Fibroblast of skin of right biceps (primary cell): ENCODE measurements around the gene MED22.
"Not testable (repeated sequence)": the region's sequence is repeated elsewhere in the genome, so short reads cannot be mapped to it uniquely, and the experiment has no call there.

Source experiments
- DNase-seq: peaks from one replicate; pipeline ENCODE4 v3.0.0-alpha.2; 2013

The MED22 gene

GRCh38 chr9:133347985-133348717 lies at the start of gene MED22, which contains the start of gene RPL7A:
Gene MED22, minus strand, starts transcription at chr9:133348131. Its CDS starts 1,469 bp downstream, at chr9:133346662.
Gene RPL7A, plus strand, starts transcription at chr9:133348218. Its CDS starts 26 bp downstream, at chr9:133348244.
- peak; percentile 97 for DNase-seq

DNA sequence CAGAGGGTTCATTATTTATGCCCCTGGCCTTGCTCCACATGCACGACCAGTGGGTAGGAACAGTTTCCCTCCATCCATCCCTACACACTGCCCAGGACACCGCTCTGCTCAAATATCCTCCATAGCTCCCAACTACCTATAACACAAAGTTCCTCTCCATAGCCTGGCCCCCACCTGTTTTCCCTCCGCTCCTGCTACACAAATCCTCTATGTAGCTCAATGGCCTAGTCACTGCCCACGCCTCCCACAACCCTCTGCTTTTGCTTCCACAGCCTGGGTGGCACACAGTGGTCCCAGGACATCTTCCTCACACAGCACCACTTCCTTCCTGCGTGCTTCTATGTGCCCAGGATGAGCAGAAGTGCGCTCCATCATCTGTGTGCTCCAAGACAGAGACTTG lies 49.4 kb upstream of the MED22 start:
- DNase-seq = no peak

DNA sequence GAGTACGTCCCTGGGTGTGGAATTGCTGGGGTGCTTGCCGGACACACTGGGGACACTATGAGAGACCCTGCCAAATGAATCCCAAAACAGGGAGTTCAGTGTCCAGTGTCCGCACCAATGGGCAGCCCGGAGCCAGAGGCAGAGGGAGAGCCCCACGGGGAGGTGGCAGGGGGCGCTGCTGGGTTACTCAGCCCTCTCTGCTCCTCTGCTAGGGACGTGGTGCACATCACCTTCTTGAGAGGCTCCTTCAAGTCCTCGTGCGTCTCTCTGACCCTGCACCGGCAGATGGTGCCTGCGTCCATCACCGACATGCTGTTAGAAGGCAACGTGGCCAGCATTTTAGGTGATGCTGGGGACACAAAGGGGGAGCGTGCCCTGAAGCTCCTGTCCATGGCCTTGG lies 49.0 kb upstream of the MED22 start:
- DNase-seq = no peak

DNA sequence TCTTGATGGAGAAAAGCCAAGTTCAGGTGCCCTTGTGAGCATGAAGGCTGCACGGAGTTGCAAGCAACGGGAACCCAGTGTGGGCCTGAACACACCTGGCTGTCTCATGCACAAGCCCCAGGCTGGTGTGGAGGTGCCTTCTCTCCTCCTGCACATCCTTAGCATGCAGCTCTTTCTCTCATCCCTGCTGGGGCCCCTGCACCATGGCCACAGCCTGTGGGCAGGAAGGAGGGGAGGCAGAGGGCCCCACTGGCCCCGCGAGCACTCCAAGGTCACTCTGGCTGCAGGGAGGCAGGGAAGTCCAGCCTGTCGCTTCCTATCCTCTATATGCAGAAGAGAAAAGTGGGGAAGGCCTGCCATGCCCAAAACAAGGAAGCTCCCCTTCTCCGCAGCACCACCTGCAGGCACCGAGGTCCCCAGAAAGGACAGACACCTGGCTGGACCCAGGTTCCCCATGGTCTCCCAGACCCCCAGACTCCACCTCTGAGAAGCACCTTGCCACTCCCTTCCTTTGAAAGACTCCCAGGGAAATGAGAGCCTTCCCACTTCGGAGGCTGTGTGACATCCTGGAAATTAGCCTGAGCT lies 46.8 kb upstream of the MED22 start:
- DNase-seq = no peak

- no peak for DNase-seq
Measured at GRCh38 chr9:133393399-133393798, 45.5 kb upstream of the MED22 start.

DNA sequence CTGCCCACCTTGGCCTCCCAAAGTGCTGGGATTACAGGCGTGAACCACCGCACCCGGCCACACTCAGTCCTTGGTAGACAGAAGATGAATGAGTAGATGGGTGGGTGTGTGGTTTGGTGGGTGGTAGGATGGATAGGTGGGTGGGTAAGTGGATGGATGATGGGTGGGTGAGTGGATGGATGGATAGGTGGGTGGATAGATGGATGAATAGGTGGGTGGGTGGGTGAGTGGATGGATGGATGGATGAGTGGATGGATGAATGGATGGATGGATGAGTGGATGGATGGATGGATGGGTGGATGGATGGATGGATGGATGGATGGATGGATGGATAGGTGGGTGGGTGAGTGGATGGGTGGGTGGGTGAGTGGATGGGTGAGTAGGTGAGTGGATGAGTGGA lies 44.4 kb upstream of the MED22 start:
- not testable (repeated sequence) for DNase-seq

GRCh38 chr9:133391449-133391848 lies 43.5 kb upstream of the MED22 start:
- not testable (repeated sequence) for DNase-seq

- no peak for DNase-seq
Measured at GRCh38 chr9:133390713-133391112, 42.8 kb upstream of the MED22 start.

DNA sequence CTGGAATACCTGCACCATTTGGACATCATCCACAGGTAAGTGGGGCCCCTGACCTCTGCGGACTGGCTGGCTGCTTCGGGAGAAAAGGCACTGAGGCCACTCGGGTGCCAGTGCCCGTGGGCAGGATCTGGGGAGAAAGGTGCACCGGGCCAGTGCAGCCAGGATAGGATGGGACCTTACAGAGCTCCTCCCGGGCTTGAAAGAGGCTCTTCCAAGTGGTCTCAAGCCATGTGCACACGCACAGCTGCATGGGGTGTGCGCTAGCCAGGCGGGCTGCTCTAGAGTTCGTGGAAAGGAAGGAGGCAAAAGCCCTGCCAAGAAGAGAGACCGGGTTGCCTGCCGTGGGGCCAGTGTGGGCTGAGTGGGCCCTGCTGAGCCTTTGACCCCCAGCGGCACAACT lies 41.6 kb upstream of the MED22 start:
- DNase-seq = no peak

DNA sequence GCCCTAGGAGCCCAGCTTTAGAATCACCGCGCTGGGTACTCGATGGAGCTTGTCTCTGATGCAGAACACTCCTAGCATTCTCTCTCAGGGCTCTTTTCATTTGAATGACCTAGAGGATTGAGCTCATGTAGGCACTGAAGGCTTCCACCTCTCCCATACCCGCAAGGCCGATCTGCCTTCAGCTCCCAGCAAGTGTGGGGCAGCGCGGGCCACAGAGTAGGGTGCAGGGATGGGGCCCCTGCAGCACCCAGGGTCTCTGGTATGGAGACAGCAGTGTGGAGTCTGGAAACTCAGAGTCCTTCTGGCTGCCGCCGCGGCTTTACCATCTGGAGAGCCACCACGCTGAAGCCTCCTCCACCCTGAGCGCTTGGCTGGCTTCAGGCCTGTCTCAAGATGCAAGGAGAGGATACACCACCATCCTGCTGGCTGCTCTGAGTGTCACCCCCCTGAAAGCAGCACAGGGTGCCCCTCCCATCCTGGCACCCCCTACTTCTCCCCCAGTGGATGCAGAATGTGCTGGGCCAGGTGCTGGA lies 41.2 kb upstream of the MED22 start:
- DNase-seq = no peak

DNA sequence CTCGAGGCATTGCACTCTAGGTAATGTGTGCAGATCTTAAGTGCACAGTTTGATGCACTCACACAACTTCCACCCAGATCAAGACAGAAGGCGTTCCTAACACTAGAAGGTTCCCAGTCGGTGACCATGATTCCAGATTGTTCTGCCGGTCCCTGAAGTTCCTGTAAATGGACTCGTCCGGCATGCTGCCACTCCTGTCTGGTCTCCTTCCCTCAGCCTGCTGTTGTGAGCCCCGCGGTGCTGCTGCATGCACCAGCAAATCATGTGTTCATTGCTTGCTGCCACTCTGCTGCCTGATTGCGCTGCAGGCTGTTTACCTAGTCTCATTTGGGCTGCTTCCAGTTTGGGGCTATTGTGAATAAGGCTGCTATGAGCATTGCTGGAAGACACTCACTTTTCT lies 39.7 kb upstream of the MED22 start:
- DNase-seq = no peak

DNA sequence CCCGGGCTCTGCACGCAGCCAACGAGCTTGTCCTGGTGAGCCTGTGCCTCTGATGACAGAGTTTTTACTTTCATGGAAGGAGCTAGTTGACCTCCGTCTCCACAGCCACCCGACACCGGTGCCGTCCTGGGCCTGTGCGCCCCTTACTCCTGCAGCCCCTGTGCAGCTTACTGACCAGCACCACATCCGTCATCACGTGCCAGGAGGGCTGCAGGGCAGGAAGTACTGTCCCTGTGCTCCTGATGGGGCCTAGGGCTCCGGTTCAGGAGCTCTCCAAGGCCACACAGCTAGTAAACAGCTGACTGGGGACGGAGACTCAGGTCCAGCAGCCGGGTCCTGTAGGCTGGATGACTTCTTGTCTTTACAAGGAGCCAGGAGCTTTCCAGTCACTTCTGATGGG lies 38.4 kb upstream of the MED22 start:
- DNase-seq = no peak

- DNase-seq = no peak
Measured at GRCh38 chr9:133385452-133385851, 37.5 kb upstream of the MED22 start.

DNA sequence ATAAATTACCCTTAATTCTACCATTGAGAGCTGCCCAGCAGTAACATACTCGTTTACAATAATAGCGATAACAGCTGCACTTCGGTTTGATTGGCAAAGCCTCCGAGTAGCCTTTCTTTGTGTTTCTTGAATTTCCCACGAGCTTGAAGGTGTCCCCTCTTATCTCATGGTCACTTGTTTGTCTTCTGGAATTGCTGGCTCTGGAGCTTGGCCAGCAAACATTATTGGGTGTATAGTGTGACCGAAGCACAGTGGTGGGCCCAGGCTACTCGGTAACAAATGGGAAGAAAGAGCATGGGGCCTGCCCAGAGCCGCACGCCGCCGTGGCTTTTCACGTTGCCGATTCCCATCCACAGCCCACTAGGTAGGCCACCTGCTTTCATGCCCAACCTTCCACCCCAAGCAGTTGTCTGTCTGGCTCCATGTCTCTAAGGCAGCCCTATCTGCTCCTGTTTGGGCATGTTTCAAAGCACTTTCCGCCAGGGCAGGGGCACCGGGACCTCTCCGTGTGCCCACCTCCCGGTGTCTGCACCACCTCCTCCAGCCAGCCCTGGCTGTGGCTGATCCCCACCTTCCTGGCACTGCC lies 36.9 kb upstream of the MED22 start:
- DNase-seq = no peak

- DNase-seq = no peak
Measured at GRCh38 chr9:133383438-133383837, 35.5 kb upstream of the MED22 start.

GRCh38 chr9:133382507-133383141 lies 34.7 kb upstream of the MED22 start:
- no peak for DNase-seq

DNA sequence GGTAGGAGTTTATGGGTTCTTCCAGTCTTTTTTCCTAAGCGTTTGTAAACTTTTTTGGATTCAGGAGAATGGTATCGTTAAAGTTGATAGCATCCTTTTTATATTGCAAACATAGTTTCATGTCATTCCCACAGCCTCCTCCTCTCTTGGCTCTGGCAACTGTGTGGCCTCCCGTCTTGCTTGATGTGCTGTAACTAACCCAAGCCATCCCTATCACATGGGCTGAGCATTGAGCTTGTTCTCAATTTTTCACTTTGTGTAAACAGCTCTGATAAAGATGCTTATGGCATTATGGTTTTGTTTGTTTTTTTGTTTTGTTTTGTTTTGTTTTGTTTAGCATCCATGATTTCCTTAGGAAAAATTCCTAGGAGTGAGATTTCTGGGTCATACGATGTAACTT lies 32.8 kb upstream of the MED22 start:
- DNase-seq = no peak

DNA sequence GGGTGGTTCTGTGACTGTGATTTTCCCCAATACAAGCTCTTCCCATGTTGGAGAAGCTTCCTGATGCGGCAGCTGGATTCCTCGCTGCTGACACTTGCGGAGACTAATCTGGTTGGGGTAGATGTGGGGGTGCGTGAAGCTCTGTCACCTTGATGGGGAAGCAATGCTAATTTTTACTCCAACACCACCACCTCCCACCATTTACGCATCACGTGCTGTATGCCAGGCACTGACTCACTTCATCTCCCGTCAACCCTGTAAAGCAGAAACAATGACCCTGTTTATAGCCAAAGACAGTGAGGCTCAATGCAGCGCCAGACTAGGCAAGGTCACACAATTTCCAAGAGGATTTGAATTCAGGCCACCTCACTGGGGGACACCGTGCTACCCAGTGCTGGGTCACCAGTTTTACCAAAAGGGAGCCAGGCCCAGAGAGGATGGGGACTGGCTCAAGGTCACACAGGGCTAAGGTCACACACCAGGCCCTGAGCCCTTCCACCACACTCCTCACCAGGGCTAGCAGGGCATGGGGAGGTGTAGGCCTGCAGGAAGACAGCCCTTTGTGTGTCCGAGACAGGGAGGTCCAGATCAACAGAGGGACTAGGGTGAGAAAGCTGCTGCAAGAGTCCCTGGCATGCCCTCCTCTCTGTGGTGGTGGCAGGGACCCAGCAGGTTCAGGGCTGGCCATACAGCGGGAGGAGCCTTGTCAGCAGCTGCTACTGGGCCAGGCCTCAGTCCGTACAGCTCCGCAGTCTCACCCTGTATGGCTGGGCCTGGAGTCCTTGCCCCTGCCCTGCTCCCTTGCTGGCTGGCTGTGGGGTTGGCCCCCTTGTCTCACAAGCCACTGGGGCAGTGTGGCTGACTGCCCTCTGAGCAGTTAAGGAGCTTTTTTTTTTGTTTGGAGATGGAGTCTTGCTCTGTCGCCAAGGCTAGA lies 31.5 kb upstream of the MED22 start:
- DNase-seq = no peak

DNA sequence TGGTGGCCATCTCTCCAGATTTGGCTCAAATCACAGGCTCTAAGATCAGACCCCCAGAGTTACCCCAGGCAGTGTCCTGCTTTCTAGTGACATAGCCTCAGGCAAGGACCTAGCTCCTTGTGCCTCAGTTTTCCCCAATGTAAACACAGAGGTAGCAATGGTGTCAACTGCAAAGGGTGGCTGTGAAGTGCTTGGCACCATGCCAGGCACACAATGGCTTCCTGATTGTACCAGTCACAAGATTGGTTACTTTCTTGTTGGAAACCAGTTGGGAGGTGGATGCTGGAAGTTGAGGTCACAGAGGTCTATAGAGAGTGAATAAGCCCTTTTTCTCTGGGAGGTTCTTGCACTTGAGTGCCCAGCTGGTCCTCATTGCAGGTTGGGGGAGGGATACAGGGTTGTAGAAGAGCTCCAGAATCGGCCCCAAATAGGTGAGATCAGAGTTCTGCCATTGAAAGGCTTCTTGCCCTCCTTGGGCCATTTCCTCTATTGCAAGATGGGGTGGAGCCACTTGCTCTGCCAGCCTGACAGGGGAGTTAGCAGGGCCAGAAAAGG lies 30.6 kb upstream of the MED22 start:
- DNase-seq = no peak

DNA sequence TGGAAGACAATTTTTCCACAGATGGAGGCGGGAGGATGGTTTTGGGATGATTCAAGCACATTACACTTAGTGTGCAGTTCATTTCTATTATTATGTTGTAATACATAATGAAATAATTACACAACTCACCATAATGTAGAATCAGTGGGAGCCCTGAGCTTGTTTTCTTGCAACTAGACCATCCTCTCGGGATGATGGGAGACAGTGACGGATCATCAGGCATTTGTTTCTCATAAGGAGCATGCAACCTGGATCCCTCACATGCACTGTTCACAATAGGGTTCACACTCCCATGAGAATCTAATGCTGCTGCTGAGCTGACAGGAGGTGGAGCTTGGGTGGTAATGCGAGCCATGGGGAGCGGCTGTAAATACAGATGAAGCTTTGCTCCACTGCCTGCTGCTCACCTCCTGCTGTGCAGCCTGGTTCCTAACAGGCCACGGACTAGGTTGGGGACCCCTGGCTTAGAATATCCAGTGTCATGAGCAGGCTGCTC lies 29.8 kb upstream of the MED22 start:
- peak; percentile 72 for DNase-seq

- not testable (repeated sequence) for DNase-seq
Measured at GRCh38 chr9:133377280-133377679, 29.3 kb upstream of the MED22 start.
